Panc1 (cell line): ENCODE data around the gene INTS3.

Source experiments
- CTCF ChIP-seq: fragments of 450-650 bp; IDR thresholded peaks from 2 replicates; pipeline ENCODE4 v1.5.1; 2017; ENCODE audit warnings: mild to moderate bottlenecking
- REST ChIP-seq, 2 experiments: IDR thresholded peaks; 2 replicates each; pipeline ENCODE4 v1.6.1; 2011 to 2012; ENCODE audit warnings: low read depth in 2 of 2, control low read depth in 1 of 2, low read length in 1 of 2, mild to moderate bottlenecking in 1 of 2, moderate library complexity in 1 of 2; ENCODE audit not compliant: insufficient read depth in 1 of 2

GRCh38 chr1:153682730-153683129 lies 45.1 kb upstream of the INTS3 start:
- TF ChIP-seq CTCF (no peak), REST (IDR thresholded peaks at IDR 0.05; ENCODE audit: insufficient read depth in 1 of 2, low read depth in 2 of 2, low read length in 1 of 2) (no peak)
